ENCODE results near the gene CCDC93.

DNA sequence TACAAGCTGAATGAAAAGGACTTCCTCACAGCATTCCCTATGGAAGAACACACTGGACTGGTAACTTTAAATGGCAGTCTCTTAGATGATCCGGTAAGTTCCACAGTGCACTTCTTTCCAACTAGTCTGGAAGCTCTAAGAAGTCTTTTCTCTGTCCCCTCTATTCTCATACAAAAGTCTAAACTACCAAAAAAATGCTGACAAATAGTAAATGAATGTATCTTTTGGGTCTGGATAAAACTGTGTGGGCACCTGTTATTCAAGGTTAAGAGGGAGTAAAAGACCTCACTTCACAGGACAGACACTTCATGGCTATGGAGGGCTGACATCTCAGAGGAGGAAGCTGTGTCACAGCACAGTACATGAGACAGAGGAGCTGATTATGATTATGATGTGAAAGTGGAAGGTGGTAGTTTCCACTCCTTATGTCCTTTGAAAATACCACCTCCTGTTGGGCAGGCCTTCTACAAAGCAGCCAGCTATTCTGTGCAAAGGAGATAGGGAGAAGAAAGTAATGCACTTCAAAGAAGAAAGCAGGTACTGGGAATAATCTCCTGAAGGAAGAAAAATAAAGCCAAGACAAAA is 23.9 kb downstream of the CCDC93 start:
- TF ChIP-seq, protein P1, sequence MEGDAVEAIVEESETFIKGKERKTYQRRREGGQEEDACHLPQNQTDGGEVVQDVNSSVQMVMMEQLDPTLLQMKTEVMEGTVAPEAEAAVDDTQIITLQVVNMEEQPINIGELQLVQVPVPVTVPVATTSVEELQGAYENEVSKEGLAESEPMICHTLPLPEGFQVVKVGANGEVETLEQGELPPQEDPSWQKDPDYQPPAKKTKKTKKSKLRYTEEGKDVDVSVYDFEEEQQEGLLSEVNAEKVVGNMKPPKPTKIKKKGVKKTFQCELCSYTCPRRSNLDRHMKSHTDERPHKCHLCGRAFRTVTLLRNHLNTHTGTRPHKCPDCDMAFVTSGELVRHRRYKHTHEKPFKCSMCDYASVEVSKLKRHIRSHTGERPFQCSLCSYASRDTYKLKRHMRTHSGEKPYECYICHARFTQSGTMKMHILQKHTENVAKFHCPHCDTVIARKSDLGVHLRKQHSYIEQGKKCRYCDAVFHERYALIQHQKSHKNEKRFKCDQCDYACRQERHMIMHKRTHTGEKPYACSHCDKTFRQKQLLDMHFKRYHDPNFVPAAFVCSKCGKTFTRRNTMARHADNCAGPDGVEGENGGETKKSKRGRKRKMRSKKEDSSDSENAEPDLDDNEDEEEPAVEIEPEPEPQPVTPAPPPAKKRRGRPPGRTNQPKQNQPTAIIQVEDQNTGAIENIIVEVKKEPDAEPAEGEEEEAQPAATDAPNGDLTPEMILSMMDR (IDR thresholded peaks at IDR 0.05; ENCODE audit: low read depth, low read length, poor library complexity, severe bottlenecking) = no peak
- TF ChIP-seq EZH2phosphoT487 (IDR thresholded peaks at IDR 0.05; ENCODE audit: borderline replicate concordance, low read length) = no peak
